HUES64 (cell line): ENCODE measurements around the gene CNBP. TPM values are rescaled to one million over a fixed set of nuclear protein-coding genes. Genes with fewer than 3 reads are reported as not detected.
"Not testable (repeated sequence)": the region's sequence is repeated elsewhere in the genome, so short reads cannot be mapped to it uniquely, and the experiment has no call there.

ENCODE experiments used
- H3K27ac ChIP-seq: 2 replicates; pipeline ENCODE4 v1.7.0; 2013; ENCODE audit warnings: low read depth, low read length, inconsistent platforms
- H3K27me3 ChIP-seq: 2 replicates; pipeline ENCODE4 v1.6.1; 2013; ENCODE audit warnings: mild to moderate bottlenecking, low read length; ENCODE audit not compliant: insufficient read depth
- H3K36me3 ChIP-seq: 2 replicates; pipeline ENCODE4 v1.6.1; 2013; ENCODE audit warnings: mild to moderate bottlenecking, low read length; ENCODE audit not compliant: insufficient read depth
- H3K4me1 ChIP-seq: 2 replicates; pipeline ENCODE4 v1.6.1; 2013; ENCODE audit warnings: mild to moderate bottlenecking, low read length, moderate library complexity; ENCODE audit not compliant: insufficient read depth
- H3K4me3 ChIP-seq: 2 replicates; pipeline ENCODE4 v1.5.1; 2013; ENCODE audit warnings: mild to moderate bottlenecking, low read length, moderate library complexity
- H3K9ac ChIP-seq: 2 replicates; pipeline ENCODE4 v1.6.1; 2013; ENCODE audit warnings: mild to moderate bottlenecking, low read depth, low read length
- H3K9me3 ChIP-seq: 2 replicates; pipeline ENCODE4 v1.6.1; 2013; ENCODE audit warnings: low read depth, low read length; ENCODE audit not compliant: insufficient read depth
- WGBS: fragments of 150-250, 120-280 bp; methylation state at CpG from one replicate; pipeline ENCODE4 v1.1.7; 2013; ENCODE audit warnings: missing lambda C conversion rate; 5-methylcytosine and 5-hydroxymethylcytosine counted together
- polyA plus RNA-seq, 2 experiments: library from polyadenylated mRNA; stranded (reverse); fragments of 50-300 nt; gene quantifications; one replicate each; pipeline ENCODE4 v1.2.3, GENCODE V29; 2013

The CNBP gene
- polyA plus RNA-seq (2013, experiment 1 of 2): 306 TPM
- 339 TPM for polyA plus RNA-seq (2013, experiment 2 of 2)

DNA sequence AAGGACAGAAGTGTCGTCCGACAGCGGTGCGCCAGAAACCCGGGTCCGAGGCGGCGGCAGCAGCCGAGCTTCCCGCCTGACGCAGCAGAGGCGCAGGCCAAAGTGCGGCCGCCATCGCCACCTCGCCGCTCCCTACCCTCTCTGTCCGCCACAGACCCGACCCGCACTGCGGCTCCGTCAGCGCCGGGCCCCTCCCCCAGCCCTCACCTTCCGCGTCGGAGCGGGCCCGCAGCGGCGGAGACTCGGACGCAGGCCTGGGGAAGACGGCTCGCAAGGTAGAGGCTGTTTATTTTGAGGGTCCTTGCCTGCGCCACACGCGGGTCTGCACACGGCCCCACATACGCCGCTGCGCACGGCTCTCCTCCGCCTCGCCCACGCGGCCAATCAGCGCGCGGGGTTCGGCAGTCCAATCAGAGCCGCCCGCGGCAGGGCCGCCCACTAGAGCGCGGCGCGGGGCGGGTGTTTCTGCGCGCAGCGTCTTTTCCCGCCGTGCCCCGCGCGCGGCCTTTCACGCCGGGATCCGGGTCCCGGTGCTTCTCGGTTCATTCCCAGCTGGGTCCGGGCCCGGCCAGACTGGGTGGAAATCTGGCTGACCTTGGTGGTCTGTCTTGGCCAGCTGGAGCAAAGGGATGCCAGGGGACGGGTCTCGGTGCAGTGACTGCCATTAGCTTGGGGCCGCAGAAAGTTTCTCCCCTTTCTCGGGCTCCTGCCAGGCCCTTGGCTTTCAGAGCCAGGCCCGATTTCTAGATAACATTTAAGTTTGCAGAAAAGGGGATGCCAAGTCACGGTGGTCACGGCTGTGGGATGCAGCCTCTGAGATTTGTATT is at the start of gene CNBP:
CNBP (minus strand) TSS at position 328 of the 827 bp plus-strand sequence. CDS start 12,139 bp downstream, outside the sequence.
- peaks cover 13% of the 10 kb centered on the region for H3K4me1 ChIP-seq
- no peaks in the 10 kb centered on the region for H3K27me3 ChIP-seq
- H3K9ac ChIP-seq: peak within 1 kb of the TSS; percentile 100
- H3K36me3 ChIP-seq: peaks cover 20% of the 10 kb centered on the region
- H3K27ac ChIP-seq: peak within 1 kb of the TSS; percentile 92
- peak within 1 kb of the TSS; percentile 88 for H3K4me3 ChIP-seq
- WGBS: under 1% methylated on average over 83 of the region's 83 CpGs
- no peaks in the 10 kb centered on the region for H3K9me3 ChIP-seq

- WGBS: 88% methylated on average over 10 of the region's 10 CpGs
- Histone ChIP-seq H3K9me3 (no peaks in the 10 kb centered on the region), H3K36me3 (no peaks in the 10 kb centered on the region), H3K9ac (no peak overlapping the region), H3K4me3 (no peak overlapping the region), H3K4me1 (peaks cover 12% of the 10 kb centered on the region), H3K27me3 (no peaks in the 10 kb centered on the region), H3K27ac (no peak overlapping the region)
These were observed 47.8 kb upstream of the CNBP start for GRCh38 chr3:129231331-129232119.

DNA sequence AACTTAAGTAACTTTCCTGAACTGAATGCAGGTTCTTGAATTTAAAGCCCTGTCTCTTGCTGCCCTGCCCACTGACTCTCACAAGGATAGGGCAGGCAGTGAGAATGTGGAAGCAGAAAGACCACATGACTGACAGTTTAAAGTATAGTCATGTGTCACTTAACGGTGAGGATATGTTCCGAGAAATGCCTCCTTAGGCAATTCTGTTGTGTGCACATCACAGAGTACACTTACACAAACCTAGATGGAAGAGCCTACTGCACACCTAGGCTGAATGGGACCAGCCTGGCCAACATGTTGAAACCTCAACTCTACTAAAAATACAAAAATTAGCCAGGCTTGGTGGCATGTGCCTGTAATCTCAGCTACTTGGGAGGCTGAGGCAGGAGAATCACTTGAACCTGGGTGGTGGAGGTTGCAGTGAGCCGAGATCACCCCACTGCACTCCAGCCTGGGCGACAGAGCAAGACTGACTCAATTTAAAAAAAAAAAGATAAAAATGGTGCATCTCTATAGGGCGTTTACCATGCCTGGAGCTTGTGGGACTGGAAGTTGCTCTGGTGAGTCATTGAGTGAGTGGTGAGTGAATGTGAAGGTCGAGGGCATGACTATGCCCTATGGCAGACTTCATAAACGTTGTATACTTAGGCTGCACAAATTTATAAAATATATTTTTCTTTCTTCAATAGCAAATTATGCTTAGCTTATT is 46.8 kb upstream of the CNBP start:
- H3K9me3 ChIP-seq: no peaks in the 10 kb centered on the region
- no peak overlapping the region for H3K27ac ChIP-seq
- H3K36me3 ChIP-seq: no peaks in the 10 kb centered on the region
- no peak overlapping the region for H3K4me3 ChIP-seq
- peaks cover 12% of the 10 kb centered on the region for H3K4me1 ChIP-seq
- no peaks in the 10 kb centered on the region for H3K27me3 ChIP-seq
- WGBS: 88% methylated on average over 6 of the region's 7 CpGs
- no peak overlapping the region for H3K9ac ChIP-seq

DNA sequence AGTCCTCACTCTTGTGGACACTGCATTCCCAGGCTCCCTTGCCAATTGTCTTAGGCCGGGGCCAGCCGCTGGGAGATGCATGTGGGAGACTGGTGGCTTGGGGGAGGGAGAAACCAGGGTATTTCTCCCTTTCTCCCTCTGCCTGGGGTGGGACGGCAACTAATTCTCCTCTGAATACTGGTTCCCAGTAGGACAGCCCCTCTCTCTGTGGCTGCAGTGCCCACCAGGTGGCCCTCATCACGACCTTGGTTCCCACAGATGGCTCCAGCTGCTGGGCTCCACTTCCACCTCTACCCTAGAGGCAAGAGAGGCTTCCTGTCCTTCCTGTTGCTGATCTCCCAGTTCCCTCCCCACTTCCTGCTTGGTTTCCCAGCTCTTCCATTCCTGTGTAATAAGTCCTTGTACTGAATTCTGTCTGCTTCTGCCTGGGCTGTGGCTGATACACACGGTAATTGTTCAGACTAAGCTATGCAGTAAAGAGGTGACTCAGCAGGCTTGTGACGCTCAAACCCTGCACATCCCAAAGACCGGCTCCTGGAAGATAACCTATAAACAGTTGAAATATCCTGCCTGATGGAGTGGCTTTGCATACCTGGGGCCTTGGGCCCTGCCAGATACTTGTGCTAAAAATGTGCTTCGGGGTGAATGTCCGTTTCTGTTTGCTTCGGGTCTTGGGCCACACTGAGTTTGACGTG is 45.3 kb upstream of the CNBP start:
- H3K27ac ChIP-seq: peak overlapping the region; percentile 90
- H3K9me3 ChIP-seq: no peaks in the 10 kb centered on the region
- 72% methylated on average over 11 of the region's 11 CpGs for WGBS
- H3K27me3 ChIP-seq: no peaks in the 10 kb centered on the region
- H3K4me3 ChIP-seq: no peak overlapping the region
- no peak overlapping the region; the same call in 1 of the 2 replicates for H3K9ac ChIP-seq
- peaks cover 12% of the 10 kb centered on the region for H3K4me1 ChIP-seq
- no peaks in the 10 kb centered on the region for H3K36me3 ChIP-seq

DNA sequence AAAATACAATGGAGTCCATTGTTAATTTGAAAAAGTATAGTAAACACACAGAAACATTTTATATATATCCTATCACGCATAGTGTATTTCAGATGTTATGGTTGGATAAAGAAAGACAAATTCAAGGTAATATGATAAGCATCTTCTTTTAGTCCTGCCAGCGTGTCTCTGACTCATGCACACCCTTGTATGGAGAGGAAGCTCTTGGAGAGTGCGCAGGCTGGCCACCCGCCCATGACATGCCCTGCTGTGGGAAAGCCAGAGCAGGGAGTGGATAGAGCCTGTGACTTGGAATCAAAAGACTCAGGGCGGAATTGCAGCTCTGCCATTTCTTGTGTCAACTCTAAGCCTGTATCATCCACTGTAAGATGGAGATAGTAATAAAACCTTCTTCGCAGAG is 42.7 kb upstream of the CNBP start:
- Histone ChIP-seq H3K9me3 (no peaks in the 10 kb centered on the region), H3K36me3 (no peaks in the 10 kb centered on the region), H3K27me3 (no peaks in the 10 kb centered on the region), H3K4me1 (peaks cover 12% of the 10 kb centered on the region), H3K9ac (no peak overlapping the region), H3K27ac (no peak overlapping the region), H3K4me3 (no peak overlapping the region)
- 90% methylated on average over 6 of the region's 6 CpGs for WGBS

- Histone ChIP-seq H3K27me3 (no peaks in the 10 kb centered on the region), H3K9ac (no peak overlapping the region), H3K36me3 (no peaks in the 10 kb centered on the region), H3K4me1 (peaks cover 12% of the 10 kb centered on the region), H3K27ac (no peak overlapping the region), H3K4me3 (no peak overlapping the region), H3K9me3 (no peaks in the 10 kb centered on the region)
- WGBS: 80% methylated on average over 9 of the region's 9 CpGs
These were observed 41.3 kb upstream of the CNBP start for GRCh38 chr3:129224984-129225393.

GRCh38 chr3:129224387-129224786 is 40.7 kb upstream of the CNBP start:
- 100% methylated on average over 1 of the region's 1 CpG for WGBS
- H3K4me1 ChIP-seq: peaks cover 11% of the 10 kb centered on the region
- H3K36me3 ChIP-seq, H3K9ac ChIP-seq, H3K27ac ChIP-seq, H3K4me3 ChIP-seq, H3K27me3 ChIP-seq, H3K9me3 ChIP-seq: not testable (repeated sequence)

DNA sequence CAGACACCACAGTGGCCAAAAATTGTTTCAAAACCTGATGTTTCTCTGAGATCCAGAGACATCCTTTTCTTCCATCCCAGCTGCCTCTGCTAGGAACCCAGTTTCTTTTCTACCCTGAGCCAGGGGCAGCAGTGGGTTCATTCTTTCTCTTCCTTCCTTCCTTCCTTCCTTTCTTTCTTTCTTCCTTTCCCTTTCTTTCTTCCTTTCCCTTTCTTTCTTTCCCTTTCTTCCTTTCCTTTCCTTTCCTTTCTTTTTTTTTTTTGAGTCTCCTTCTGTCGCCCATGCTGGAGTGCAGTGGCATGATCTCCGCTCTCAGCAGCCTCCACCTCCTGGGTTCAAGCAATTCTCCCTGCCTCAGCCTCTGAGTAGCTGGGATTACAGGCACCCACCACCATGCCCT is 35.0 kb upstream of the CNBP start:
- no peaks in the 10 kb centered on the region for H3K9me3 ChIP-seq
- no peaks in the 10 kb centered on the region for H3K36me3 ChIP-seq
- no peaks in the 10 kb centered on the region for H3K27me3 ChIP-seq
- no peaks in the 10 kb centered on the region for H3K4me1 ChIP-seq
- WGBS: 75% methylated on average over 2 of the region's 2 CpGs
- H3K9ac ChIP-seq: no peak overlapping the region
- H3K4me3 ChIP-seq: no peak overlapping the region
- no peak overlapping the region for H3K27ac ChIP-seq

- no peaks in the 10 kb centered on the region for H3K36me3 ChIP-seq
- no peak overlapping the region for H3K27ac ChIP-seq
- no peaks in the 10 kb centered on the region for H3K4me1 ChIP-seq
- H3K9ac ChIP-seq: no peak overlapping the region
- H3K4me3 ChIP-seq: no peak overlapping the region
- over 99% methylated on average over 3 of the region's 5 CpGs for WGBS
- H3K9me3 ChIP-seq: no peaks in the 10 kb centered on the region
- no peaks in the 10 kb centered on the region for H3K27me3 ChIP-seq
These were observed 29.5 kb upstream of the CNBP start for GRCh38 chr3:129213238-129213637.

DNA sequence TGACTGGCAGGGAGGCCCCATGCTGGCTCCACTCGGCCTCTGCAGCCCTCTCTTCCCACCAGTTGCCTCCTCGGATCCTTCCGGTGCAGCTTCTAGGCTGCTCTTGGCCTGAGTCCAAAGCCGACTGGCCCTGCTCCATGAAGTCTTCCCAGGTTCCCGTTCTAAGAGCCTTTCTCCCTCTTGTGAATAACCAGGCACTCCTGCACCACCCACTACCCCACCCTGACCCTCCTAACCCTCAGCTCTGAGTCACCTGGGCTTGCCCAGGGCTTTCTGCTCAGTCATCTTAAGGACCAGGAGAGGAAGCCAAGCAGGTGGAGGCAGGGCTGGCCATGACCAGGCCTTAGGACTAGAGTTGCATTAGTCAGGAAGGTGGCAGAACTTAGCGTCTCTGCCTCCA is 28.1 kb upstream of the CNBP start:
- Histone ChIP-seq H3K9ac (no peak overlapping the region), H3K36me3 (no peaks in the 10 kb centered on the region), H3K27me3 (no peaks in the 10 kb centered on the region), H3K9me3 (no peaks in the 10 kb centered on the region), H3K4me1 (no peaks in the 10 kb centered on the region), H3K27ac (no peak overlapping the region), H3K4me3 (no peak overlapping the region)
- WGBS: 79% methylated on average over 6 of the region's 6 CpGs
